Brain microvascular endothelial cell (primary cell): ENCODE data around the gene C2orf49.

Source experiments
- DNase-seq: peaks from one replicate; pipeline ENCODE4 v3.0.0-alpha.2; 2020
- H3K27ac ChIP-seq: fragments of 250-450 bp; sonication (Bioruptor Pico); 2 replicates; pipeline ENCODE4 v1.5.1; 2020; ENCODE audit warnings: mild to moderate bottlenecking, moderate library complexity
- H3K27me3 ChIP-seq: fragments of 250-450 bp; sonication (Bioruptor Pico); replicated peaks from 2 replicates; pipeline ENCODE4 v1.5.1; 2020; ENCODE audit warnings: mild to moderate bottlenecking
- H3K36me3 ChIP-seq: fragments of 250-450 bp; sonication (Bioruptor Pico); replicated peaks from 2 replicates; pipeline ENCODE4 v1.5.1; 2020; ENCODE audit warnings: mild to moderate bottlenecking
- H3K4me3 ChIP-seq: 2 replicates; pipeline ENCODE4 v1.5.1; 2011; ENCODE audit warnings: low read depth, mild to moderate bottlenecking, control low read depth, low read length, moderate library complexity
- CTCF ChIP-seq: IDR thresholded peaks from 2 replicates; pipeline ENCODE4 v1.5.1; 2011; ENCODE audit warnings: low read depth, mild to moderate bottlenecking, moderate library complexity, low read length, control low read depth, inconsistent platforms; ENCODE audit errors: missing control alignments
- in situ Hi-C: cut with HindIII; loops from 2 replicates; pipeline ENCODE4 v1.10.0; 2017; ENCODE audit warnings: low sequenced_read_pairs, low pct_ligation_motif_present

C2orf49 gene

GRCh38 chr2:105391763-105392662, 54.7 kb downstream of the C2orf49 start:
- Histone ChIP-seq H3K4me3 (no peak overlapping the region), H3K36me3 (peaks cover 72% of the 10 kb centered on the region), H3K27me3 (no peaks in the 10 kb centered on the region), H3K27ac (peak overlapping the region; percentile 98)
- no peak for DNase-seq
- in situ Hi-C loops, result no loop called here
- no peak for TF ChIP-seq CTCF

- Histone ChIP-seq H3K4me3 (no peak overlapping the region), H3K27me3 (no peaks in the 10 kb centered on the region), H3K36me3 (peaks cover 66% of the 10 kb centered on the region), H3K27ac (peak overlapping the region; percentile 98)
- peak; percentile 93 for DNase-seq
- no peak for TF ChIP-seq CTCF
- in situ Hi-C loops, result no loop called here
These were observed 56.2 kb downstream of the C2orf49 start for GRCh38 chr2:105393373-105394055.

- Histone ChIP-seq H3K4me3 (peak overlapping the region; percentile 100), H3K27ac (peak overlapping the region; percentile 98), H3K36me3 (peaks cover 60% of the 10 kb centered on the region), H3K27me3 (no peaks in the 10 kb centered on the region)
- peak; percentile 70 for DNase-seq
- in situ Hi-C loops, result no loop called here
- no peak for TF ChIP-seq CTCF
These were observed 57.7 kb downstream of the C2orf49 start for GRCh38 chr2:105394951-105395611.

GRCh38 chr2:105395691-105396090, 58.4 kb downstream of the C2orf49 start:
- peak overlapping the region; percentile 100 for H3K4me3 ChIP-seq
- H3K27me3 ChIP-seq, result no peaks in the 10 kb centered on the region
- H3K36me3 ChIP-seq, result peaks cover 55% of the 10 kb centered on the region
- H3K27ac ChIP-seq, result peak overlapping the region; percentile 98
- in situ Hi-C loops, result no loop called here
- TF ChIP-seq CTCF, result no peak
- no peak for DNase-seq

GRCh38 chr2:105396254-105397024, 59.1 kb downstream of the C2orf49 start:
- DNase-seq, result peak; percentile 96
- Histone ChIP-seq H3K27me3 (no peaks in the 10 kb centered on the region), H3K36me3 (peaks cover 51% of the 10 kb centered on the region), H3K27ac (peak overlapping the region; percentile 98), H3K4me3 (peak overlapping the region; percentile 100)
- in situ Hi-C loops, result no loop called here
- no peak for TF ChIP-seq CTCF
